HG03442 (cell line): Measurements from ENCODE around the gene TMEM116.
"Not testable (repeated sequence)": the region's sequence is repeated elsewhere in the genome, so short reads cannot be mapped to it uniquely, and the experiment has no call there.

Source experiments
- ATAC-seq: cut with Tn5 transposase; IDR thresholded peaks from one replicate; pipeline ENCODE4 v1.9.1; 2021; ENCODE audit warnings: mild to moderate bottlenecking, moderate library complexity; ENCODE audit not compliant: unreplicated experiment

TMEM116 gene

DNA sequence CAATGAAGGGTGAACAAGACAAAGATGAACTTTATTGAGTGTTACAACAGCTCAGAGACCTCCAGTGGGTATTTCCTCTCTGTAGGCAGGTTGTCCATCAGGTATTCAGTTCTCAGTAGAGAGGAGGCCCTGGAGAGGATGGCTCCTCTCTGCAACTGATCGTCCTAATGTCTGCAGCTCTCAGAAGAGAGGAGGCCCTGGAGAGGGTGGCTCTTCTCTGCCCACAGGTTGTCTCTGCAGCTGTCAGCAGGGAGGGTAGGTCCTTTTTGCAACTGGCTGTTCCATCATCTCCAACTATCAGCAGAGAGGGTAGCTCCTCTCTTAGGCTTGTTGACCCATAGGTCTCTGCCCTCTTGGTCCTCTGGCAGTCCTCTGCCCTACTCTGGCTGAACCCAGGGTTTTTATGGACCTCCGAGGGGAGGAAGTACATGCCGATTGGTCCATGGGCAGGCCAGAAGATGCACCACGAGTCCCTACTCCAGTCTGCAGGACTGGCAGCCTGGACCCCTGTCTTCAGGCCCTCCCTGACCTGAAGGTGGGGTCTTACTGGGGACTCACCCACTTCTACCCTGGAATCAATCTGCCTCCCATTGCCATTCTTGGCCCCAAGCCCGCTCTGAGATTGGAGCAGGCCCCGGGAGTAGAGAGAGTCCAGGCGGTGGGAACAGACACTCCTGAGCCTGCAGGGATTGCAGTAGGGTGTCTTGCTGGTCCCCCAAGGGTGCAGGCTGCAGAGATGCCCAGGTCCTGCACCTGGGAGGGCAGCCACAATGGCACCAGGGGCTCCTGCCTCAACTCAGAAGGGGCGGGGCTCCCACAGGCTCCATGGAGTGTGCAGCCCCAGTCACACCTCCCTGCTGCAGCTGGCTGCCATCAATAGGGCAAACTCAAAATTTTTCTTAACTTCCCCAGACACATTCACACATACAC lies 2.3 kb downstream of the TMEM116 start:
- no peak for ATAC-seq

DNA sequence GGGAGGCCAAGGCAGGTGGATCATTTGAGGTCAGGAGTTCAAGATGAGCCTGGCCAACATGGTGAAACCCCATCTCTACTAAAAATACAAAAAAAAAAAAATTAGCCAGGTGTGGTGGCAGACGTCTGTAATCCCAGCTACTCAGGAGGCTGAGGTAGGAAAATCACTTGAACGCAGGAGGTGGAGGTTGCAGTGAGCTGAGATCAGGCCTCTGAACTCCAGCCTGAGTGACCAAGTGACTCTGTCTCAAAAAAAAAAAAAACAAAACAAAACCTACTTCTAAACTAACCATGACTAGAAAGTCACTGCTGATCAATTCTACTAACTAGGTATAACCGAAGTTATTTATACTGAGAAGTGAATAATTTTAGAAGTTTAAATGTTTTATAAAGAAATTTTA lies 3.4 kb downstream of the TMEM116 start:
- not testable (repeated sequence) for ATAC-seq

GRCh38 chr12:112008918-112009317 lies 4.0 kb downstream of the TMEM116 start:
- no peak for ATAC-seq

DNA sequence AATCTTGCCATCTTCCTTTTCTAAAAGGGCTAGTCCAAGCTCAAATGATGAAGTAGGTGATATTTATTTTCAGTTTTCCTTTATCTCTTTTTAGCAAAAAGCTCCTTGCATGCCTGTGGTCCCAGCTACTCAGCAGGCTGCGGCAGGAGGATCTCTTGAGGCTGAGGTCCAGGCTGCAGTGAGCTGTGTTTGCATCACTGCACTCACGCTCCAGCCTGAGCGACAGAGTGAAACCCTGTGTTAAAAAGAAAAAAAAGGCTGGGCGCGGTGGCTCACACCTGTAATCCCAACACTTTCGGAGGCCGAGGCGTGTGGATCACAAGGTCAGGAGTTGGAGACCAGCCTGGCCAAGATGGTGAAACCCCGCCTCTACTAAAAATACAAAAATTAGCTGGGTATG lies 5.0 kb downstream of the TMEM116 start:
- no peak for ATAC-seq

GRCh38 chr12:112005419-112006395 lies 7.3 kb downstream of the TMEM116 start:
- ATAC-seq: no peak

GRCh38 chr12:112004041-112004440 lies 8.9 kb downstream of the TMEM116 start:
- ATAC-seq: no peak

DNA sequence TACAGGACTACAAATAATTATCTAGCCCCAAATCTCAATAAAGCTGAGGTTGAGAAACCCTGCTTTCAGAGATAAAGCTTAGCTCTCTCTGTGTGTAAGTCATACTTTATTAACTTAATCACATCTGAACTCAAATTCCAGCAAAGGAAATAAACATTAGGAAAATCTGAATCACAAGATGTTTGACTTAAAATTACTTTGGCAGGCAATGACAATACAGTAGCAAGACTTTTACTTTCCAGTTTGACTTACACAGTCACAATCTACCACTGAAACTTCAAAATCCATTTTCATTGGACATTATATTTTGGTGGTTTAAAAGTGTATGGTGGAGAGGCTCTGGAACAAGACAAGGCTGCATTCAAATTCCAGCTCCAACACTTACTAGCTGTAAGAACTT lies 11.4 kb downstream of the TMEM116 start:
- no peak for ATAC-seq

DNA sequence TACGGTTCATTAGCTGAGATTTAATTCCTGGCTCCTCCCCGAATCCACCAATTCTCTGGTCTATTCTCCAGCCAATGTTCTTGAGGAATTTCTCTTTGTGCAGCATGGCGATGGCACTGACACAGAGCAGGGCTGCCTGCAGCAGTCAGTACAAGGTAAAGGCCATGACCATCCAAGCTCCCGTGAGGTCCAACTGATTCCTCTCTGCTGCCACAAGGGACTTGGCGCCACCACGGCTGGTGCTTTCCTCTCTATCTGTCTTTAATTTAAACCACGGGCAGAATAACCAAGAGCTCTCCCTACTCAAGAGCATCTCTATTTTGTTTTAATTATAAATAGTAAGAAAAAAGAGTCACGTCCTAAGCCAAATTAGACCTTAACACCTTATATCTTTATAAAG lies 12.1 kb downstream of the TMEM116 start:
- no peak for ATAC-seq

GRCh38 chr12:111999129-111999528 lies 13.8 kb downstream of the TMEM116 start:
- not testable (repeated sequence) for ATAC-seq

DNA sequence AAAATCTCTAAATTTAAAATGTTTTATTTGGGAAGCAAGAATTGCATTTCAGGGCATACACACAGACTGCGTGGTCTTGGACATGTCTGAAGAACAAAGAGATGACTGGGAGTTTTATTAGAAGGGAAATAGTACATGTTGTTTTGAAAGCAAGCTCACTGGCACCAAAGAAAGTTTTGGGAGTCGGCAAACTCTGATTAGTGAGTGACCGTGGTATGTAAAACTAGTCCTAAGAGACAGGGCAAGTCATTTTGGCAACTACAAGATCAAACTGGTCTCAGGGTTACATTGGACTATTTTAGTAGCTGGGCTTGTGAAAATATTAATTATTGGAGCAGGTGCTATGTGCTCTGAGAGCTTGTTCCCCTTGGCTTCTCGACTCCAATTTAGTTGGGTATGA lies 14.9 kb downstream of the TMEM116 start:
- ATAC-seq: no peak

DNA sequence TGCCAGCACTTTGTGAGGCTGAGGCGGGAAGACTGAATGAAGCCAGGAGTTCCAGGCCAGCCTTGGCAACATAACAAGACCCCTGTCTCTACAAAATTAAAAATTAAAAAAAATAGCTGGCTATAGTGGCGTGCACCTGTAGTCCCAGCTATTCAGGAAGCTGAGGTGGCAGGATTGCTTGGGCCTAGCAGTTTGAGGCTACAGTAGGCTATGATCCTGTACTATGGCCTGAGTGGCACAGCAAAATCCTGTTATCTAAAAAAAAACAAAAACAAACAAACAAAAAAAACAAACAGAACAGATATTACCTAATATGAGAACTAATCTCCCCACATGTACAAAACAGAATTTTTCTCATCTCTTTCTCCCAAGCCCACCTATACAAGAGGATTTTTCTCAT lies 15.7 kb downstream of the TMEM116 start:
- no peak for ATAC-seq

GRCh38 chr12:111995782-111996480 lies 17.0 kb downstream of the TMEM116 start:
- ATAC-seq: no peak

DNA sequence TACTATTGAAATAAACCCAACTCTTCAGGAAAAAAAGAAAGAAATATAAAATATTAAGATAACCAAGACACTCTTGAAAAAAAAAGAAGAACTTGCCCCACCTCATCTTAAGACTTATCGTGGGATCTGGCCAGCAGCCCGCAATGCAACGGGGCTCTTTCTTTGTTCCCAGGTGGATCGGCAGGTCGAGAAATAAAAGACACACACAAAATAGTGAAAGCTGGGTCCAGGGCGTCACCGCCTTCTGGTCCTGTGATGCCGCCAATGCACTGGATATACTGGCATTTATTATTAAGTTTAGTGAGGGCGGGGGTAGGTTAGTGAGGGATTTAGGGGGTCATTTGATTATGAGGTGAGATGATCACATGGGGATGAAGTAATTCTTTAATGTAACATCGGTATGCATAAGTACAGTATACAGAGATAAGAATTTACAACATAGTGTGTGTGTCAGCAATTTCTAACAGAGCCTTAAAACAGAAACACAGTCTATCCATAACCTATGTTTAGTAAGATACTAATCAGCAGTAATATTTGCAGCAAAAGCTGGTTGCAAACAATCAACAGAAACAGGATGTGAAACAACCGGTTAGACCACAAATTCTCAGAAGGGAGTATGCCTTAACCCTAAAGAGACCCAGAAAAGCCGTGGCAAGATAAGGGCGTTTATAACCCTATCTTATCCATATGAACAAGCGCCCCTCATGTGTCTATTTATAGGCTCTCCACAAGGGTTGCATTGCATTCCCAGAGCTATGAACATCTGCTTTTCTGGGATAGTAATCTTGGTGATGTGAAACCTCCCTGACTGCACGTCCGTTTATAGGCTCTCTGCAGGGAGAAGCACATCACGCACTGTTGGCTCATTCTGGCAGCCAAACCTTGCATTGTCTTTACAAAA lies 18.5 kb downstream of the TMEM116 start:
- not testable (repeated sequence) for ATAC-seq

DNA sequence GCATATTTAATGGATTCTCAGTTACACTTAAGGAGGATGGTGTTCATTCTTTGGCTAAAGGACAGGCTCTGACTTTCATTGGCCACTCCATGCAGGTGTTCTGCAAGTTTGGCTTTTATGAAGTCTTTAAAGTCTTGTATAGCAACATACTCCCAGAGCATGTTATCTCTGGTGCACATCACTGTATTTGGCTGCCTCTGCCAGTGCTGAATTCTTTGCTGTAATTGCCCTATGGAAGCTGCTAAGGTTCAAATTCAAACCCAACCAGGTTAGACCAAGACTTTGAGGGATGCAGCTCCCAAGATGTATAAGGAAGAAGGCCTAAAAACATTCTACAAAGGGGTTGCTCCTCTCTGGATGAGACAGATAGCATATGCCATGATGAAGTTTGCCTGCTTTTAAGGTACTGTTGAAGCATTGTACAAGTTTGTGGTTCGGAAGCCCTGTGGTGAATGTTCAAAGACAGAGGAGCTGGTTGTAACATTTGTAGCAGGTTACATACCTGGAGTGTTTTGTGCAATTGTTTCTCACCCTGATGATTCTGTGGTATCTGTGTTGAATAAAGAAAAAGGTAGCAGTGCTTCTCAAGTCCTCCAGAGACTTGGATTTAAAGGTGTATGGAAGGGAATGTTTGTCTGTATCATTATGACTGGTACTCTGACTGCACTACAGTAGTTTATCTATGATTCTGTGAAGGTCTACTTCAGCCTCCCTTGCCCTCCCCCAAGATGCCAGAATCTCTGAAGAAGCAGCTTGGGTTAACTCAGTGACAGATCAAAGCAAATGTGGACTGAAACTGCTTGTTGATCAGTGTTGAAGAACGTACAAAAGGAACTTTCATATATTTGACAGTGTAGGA lies 19.4 kb downstream of the TMEM116 start:
- ATAC-seq: no peak

DNA sequence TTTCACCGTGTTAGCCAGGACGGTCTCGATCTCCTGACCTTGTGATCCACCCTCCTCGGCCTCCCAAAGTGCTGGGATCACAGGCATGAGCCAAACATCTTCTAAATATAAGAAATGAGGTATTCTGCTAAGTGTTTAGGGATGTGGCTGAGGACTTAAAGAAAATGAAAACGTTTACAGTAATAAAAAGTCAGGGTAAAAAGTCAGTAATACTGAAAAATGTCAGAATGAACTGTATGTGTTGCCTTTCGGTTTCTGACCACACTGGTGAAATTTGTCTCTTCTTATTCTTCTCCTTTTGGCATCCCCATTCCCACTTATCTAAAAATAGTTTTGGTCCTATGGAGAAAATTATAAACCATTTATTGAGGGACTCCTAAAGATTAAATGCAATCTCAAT lies 20.5 kb downstream of the TMEM116 start:
- ATAC-seq: no peak

DNA sequence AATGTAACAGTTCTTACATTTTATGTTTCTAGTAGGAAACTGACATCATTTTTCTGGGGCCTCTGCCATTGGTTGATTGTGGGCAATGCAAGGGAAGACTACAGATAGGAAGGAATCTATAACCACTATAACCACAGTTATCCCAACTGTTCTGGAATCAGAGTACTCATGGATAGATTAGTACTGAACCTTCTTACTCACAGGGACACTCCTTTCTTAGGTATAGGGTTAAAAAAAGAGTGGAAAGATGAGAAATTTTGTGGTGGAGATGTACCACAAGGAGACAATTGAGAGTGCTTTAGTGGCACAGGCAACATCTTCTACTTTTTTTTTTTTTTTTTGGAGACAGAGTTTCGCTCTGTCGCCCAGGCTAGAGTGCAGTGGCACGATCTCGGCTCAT lies 21.0 kb downstream of the TMEM116 start:
- ATAC-seq: no peak

GRCh38 chr12:111991535-111991934 lies 21.4 kb downstream of the TMEM116 start:
- ATAC-seq: no peak

DNA sequence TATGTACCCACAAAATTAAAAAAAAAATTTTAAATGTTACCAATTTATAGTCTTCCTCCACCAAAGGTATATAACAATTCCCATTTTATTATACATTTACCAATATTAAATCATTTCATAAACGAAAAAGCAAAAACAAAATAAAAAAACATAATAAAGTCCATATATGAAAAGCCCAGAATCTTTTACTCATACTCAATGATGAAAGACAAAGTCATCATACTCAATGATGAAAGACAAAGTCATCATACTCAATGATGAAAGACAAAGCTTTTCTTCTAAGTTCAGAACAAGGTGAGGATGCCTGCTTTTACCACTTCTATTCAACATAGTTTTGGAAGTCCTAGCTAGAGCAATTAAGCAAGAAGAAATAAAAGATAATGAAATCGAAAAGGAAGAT lies 28.1 kb downstream of the TMEM116 start:
- ATAC-seq: no peak

DNA sequence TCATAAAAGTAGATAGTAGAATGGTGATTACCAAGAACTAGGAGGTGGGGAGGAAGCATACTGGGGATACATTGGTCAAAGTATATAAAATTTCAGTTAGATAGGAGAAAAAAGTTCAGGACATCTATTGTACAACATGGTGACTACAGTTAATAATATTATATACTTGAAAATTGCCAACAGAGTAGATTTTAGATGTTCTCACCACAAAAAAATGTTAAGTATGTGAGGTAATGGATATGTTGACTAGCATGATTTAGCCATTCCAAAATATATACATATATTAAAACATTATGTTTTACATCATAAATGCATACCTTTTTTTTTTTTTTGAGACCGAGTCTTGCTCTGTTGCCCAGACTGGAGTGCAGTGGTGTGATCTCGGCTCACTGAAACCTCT lies 31.0 kb downstream of the TMEM116 start:
- no peak for ATAC-seq
